H1 (cell line): Measurements from ENCODE around the gene TBCD.

Experiments
- BCL11A ChIP-seq, 2 experiments: IDR thresholded peaks; one replicate each; pipeline ENCODE4 v1.6.1; 2011; ENCODE audit warnings: low read depth in 2 of 2, low read length in 2 of 2, mild to moderate bottlenecking in 2 of 2
- CREB1 ChIP-seq: IDR thresholded peaks from 2 replicates; pipeline ENCODE4 v1.6.1; 2012; ENCODE audit warnings: inconsistent platforms
- CTCF ChIP-seq, 3 experiments: IDR thresholded peaks; 1 replicate in 2 of 3; 2 replicates in 1 of 3; pipeline versions ENCODE4 v1.5.1 to v1.6.1; 2011; ENCODE audit warnings: low read length in 3 of 3, mild to moderate bottlenecking in 3 of 3, inconsistent platforms in 2 of 3, low read depth in 1 of 3, moderate library complexity in 1 of 3; ENCODE audit not compliant: insufficient read depth in 1 of 3; ENCODE audit errors: control extremely low read depth in 1 of 3
- E2F6 ChIP-seq: IDR thresholded peaks from 2 replicates; pipeline ENCODE4 v1.6.1; 2012; ENCODE audit warnings: inconsistent platforms
- EP300 ChIP-seq, 2 experiments: IDR thresholded peaks; 1 replicate in 1 of 2; 2 replicates in 1 of 2; pipeline ENCODE4 v1.6.1; 2011 to 2012; ENCODE audit warnings: low read depth in 2 of 2, low read length in 2 of 2, mild to moderate bottlenecking in 2 of 2, borderline replicate concordance in 1 of 2, inconsistent platforms in 1 of 2, moderate library complexity in 1 of 2
- GABPA ChIP-seq: IDR thresholded peaks from 2 replicates; pipeline ENCODE4 v1.6.1; 2011; ENCODE audit warnings: mild to moderate bottlenecking, low read length, moderate library complexity, borderline replicate concordance; ENCODE audit not compliant: insufficient read depth
- GTF2F1 ChIP-seq: IDR thresholded peaks from 2 replicates; pipeline ENCODE4 v1.6.1; 2012; ENCODE audit warnings: low read depth, low read length, improper control_type of control experiment, borderline replicate concordance
- MAFK ChIP-seq: IDR thresholded peaks from 2 replicates; pipeline ENCODE4 v1.6.1; 2012; ENCODE audit warnings: low read depth, mild to moderate bottlenecking, improper control_type of control experiment, low read length
- POLR2A ChIP-seq, 2 experiments: IDR thresholded peaks; 1 replicate in 1 of 2; 2 replicates in 1 of 2; pipeline ENCODE4 v1.6.1; 2011; ENCODE audit warnings: low read depth in 2 of 2, low read length in 2 of 2, mild to moderate bottlenecking in 2 of 2; ENCODE audit errors: control extremely low read depth in 1 of 2
- TAF1 ChIP-seq: IDR thresholded peaks from 2 replicates; pipeline ENCODE4 v1.6.1; 2011; ENCODE audit warnings: mild to moderate bottlenecking, low read depth, low read length

- TF ChIP-seq CTCF (IDR thresholded peaks at IDR 0.05; ENCODE audit: control extremely low read depth in 1 of 3, insufficient read depth in 1 of 3, low read depth in 1 of 3, low read length in 3 of 3) (no peak), TAF1 (no peak), MAFK (no peak), BCL11A (IDR thresholded peaks at IDR 0.05; ENCODE audit: low read depth in 2 of 2, low read length in 2 of 2) (no peak), POLR2A (IDR thresholded peaks at IDR 0.05; ENCODE audit: control extremely low read depth in 1 of 2, low read depth in 2 of 2, low read length in 2 of 2) (no peak), EP300 (IDR thresholded peaks at IDR 0.05; ENCODE audit: borderline replicate concordance in 1 of 2, low read depth in 2 of 2, low read length in 2 of 2) (no peak), GTF2F1 (no peak), CREB1 (no peak), GABPA (no peak), E2F6 (no peak)
Measured at GRCh38 chr17:82949984-82950383, 198.1 kb downstream of the TBCD start.
